HEK293 (cell line): Measurements from ENCODE around the gene FBLN5.

Experiments used
- CTCF ChIA-PET: fragments of 350-600 bp; formaldehyde crosslinking; extraction: SDS; loops from one replicate; lab custom pipeline; 2021; ENCODE audit warnings: antibody characterized with exemption; lab: Yijun Ruan, JAX
- POLR2A ChIA-PET: fragments of 300-600 bp; formaldehyde crosslinking; extraction: SDS; loops from one replicate; lab custom pipeline; 2020; ENCODE audit warnings: antibody characterized with exemption, inconsistent platforms; lab: Yijun Ruan, JAX
- H3K27ac ChIP-seq: fragments of 200-500 bp; sonication (Bioruptor generic); 2 replicates; pipeline ENCODE4 v1.5.1; 2014; ENCODE audit warnings: low read depth, low read length, control low read depth, inconsistent platforms; ENCODE audit errors: extremely low read depth
- H3K36me3 ChIP-seq, 2 experiments: fragments of 200-500 bp in 1 of 2; sonication (Bioruptor generic) in 1 of 2; 1 replicate in 1 of 2; 2 replicates in 1 of 2; pipeline ENCODE4 v1.5.1; 2014 to 2017; ENCODE audit warnings: inconsistent platforms in 2 of 2, low read length in 2 of 2; ENCODE audit not compliant: control insufficient read depth in 2 of 2, insufficient read depth in 1 of 2
- H3K4me1 ChIP-seq: fragments of 200-500 bp; sonication (Bioruptor generic); 2 replicates; pipeline ENCODE4 v1.5.1; 2014; ENCODE audit warnings: mild to moderate bottlenecking, low read length, inconsistent platforms; ENCODE audit not compliant: control insufficient read depth, insufficient read depth
- H3K4me3 ChIP-seq: 2 replicates; pipeline ENCODE4 v1.5.1; 2011; ENCODE audit warnings: low read depth, mild to moderate bottlenecking, control low read depth, low read length, moderate library complexity
- H3K9me3 ChIP-seq: fragments of 200-500 bp; sonication (Bioruptor generic); 2 replicates; pipeline ENCODE4 v1.5.1; 2014; ENCODE audit warnings: low read depth, low read length, inconsistent platforms; ENCODE audit not compliant: control insufficient read depth, insufficient read depth
- HOXD13 ChIP-seq: sonication (generic); formaldehyde crosslinking; IDR thresholded peaks from 2 replicates; pipeline ENCODE4 v1.8.0; 2022; ENCODE audit warnings: missing genetic modification reagents, borderline replicate concordance
- PBX3 ChIP-seq: sonication (generic); formaldehyde crosslinking; IDR thresholded peaks from 2 replicates; pipeline ENCODE4 v1.8.1; 2022; ENCODE audit warnings: mild to moderate bottlenecking, moderate library complexity, missing genetic modification reagents
- SALL2 ChIP-seq: fragments of 450-650 bp; formaldehyde crosslinking; IDR thresholded peaks from 2 replicates; pipeline ENCODE4 v1.5.0; 2017; ENCODE audit warnings: missing biosample characterization, mild to moderate bottlenecking, missing genetic modification characterization, borderline replicate concordance
- ZBTB1 ChIP-seq: fragments of 450-650 bp; formaldehyde crosslinking; IDR thresholded peaks from 2 replicates; pipeline ENCODE4 v1.5.1; 2016; ENCODE audit warnings: missing biosample characterization, missing genetic modification characterization
- ZIC2 ChIP-seq: fragments of 450-650 bp; formaldehyde crosslinking; IDR thresholded peaks from 2 replicates; pipeline ENCODE4 v1.5.1; 2016; ENCODE audit warnings: missing biosample characterization, missing genetic modification characterization
- ZNF24 ChIP-seq: fragments of 450-650 bp; formaldehyde crosslinking; IDR thresholded peaks from 2 replicates; pipeline ENCODE4 v1.5.1; 2016; ENCODE audit warnings: missing biosample characterization, missing genetic modification characterization
- ZNF280C ChIP-seq: fragments of 450-650 bp; formaldehyde crosslinking; IDR thresholded peaks from 2 replicates; pipeline ENCODE4 v1.5.1; 2016; ENCODE audit warnings: missing biosample characterization, missing genetic modification characterization
- ZNF558 ChIP-seq: fragments of 450-650 bp; formaldehyde crosslinking; IDR thresholded peaks from 2 replicates; pipeline ENCODE4 v1.5.1; 2016; ENCODE audit warnings: missing biosample characterization, missing genetic modification characterization
- ZNF610 ChIP-seq: fragments of 450-650 bp; formaldehyde crosslinking; IDR thresholded peaks from 2 replicates; pipeline ENCODE4 v1.5.1; 2016; ENCODE audit warnings: missing biosample characterization, missing genetic modification characterization, borderline replicate concordance
- ZNF658 ChIP-seq: fragments of 450-650 bp; formaldehyde crosslinking; IDR thresholded peaks from 2 replicates; pipeline ENCODE4; 2016; ENCODE audit warnings: missing biosample characterization, missing genetic modification characterization
- ZNF777 ChIP-seq: fragments of 450-650 bp; formaldehyde crosslinking; IDR thresholded peaks from 2 replicates; pipeline ENCODE4 v1.5.1; 2017; ENCODE audit warnings: missing biosample characterization, missing genetic modification characterization, borderline replicate concordance
- ZNF792 ChIP-seq: fragments of 450-650 bp; formaldehyde crosslinking; IDR thresholded peaks from 2 replicates; pipeline ENCODE4 v1.5.1; 2016; ENCODE audit warnings: missing biosample characterization, missing genetic modification characterization
- ZSCAN18 ChIP-seq: fragments of 450-650 bp; formaldehyde crosslinking; IDR thresholded peaks from 2 replicates; pipeline ENCODE4 v1.5.1; 2016; ENCODE audit warnings: missing biosample characterization, missing genetic modification characterization
- TF ChIP-seq, protein P1 (sequence below): fragments of 450-650 bp; formaldehyde crosslinking; conservative IDR thresholded peaks from 2 replicates; pipeline ENCODE4 v1.5.1; 2016; ENCODE audit warnings: low read depth, missing biosample characterization, missing genetic modification characterization

FBLN5 gene

GRCh38 chr14:91835920-91836843, 111.3 kb downstream of the FBLN5 start (continued):
- TF ChIP-seq HOXD13 (CRISPR knock-in tag): no peak
- TF ChIP-seq, protein P1, sequence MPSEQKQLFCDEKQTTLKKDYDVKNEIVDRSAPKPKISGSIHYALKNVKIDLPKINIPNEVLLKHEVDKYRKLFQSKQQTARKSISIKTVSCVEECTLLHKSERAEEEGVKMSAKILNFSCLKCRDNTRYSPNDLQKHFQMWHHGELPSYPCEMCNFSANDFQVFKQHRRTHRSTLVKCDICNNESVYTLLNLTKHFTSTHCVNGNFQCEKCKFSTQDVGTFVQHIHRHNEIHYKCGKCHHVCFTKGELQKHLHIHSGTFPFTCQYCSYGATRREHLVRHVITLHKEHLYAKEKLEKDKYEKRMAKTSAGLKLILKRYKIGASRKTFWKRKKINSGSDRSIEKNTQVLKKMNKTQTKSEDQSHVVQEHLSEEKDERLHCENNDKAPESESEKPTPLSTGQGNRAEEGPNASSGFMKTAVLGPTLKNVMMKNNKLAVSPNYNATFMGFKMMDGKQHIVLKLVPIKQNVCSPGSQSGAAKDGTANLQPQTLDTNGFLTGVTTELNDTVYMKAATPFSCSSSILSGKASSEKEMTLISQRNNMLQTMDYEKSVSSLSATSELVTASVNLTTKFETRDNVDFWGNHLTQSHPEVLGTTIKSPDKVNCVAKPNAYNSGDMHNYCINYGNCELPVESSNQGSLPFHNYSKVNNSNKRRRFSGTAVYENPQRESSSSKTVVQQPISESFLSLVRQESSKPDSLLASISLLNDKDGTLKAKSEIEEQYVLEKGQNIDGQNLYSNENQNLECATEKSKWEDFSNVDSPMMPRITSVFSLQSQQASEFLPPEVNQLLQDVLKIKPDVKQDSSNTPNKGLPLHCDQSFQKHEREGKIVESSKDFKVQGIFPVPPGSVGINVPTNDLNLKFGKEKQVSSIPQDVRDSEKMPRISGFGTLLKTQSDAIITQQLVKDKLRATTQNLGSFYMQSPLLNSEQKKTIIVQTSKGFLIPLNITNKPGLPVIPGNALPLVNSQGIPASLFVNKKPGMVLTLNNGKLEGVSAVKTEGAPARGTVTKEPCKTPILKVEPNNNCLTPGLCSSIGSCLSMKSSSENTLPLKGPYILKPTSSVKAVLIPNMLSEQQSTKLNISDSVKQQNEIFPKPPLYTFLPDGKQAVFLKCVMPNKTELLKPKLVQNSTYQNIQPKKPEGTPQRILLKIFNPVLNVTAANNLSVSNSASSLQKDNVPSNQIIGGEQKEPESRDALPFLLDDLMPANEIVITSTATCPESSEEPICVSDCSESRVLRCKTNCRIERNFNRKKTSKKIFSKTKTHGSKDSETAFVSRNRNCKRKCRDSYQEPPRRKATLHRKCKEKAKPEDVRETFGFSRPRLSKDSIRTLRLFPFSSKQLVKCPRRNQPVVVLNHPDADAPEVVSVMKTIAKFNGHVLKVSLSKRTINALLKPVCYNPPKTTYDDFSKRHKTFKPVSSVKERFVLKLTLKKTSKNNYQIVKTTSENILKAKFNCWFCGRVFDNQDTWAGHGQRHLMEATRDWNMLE (tag by site-specific recombination): no peak
- no peak for TF ChIP-seq PBX3 (CRISPR knock-in tag)
- no peak for TF ChIP-seq ZNF792 (tag by site-specific recombination)
- no peak for TF ChIP-seq ZNF24 (tag by site-specific recombination)
- TF ChIP-seq ZIC2: no peak
- no peak for TF ChIP-seq ZNF610 (tag by site-specific recombination)
- TF ChIP-seq ZSCAN18: no peak
- no peak for TF ChIP-seq ZBTB1 (tag by site-specific recombination)
- TF ChIP-seq ZNF558 (tag by site-specific recombination): no peak
- no peak for TF ChIP-seq ZNF280C (tag by site-specific recombination)
- no peak for TF ChIP-seq ZNF658 (tag by site-specific recombination)

DNA sequence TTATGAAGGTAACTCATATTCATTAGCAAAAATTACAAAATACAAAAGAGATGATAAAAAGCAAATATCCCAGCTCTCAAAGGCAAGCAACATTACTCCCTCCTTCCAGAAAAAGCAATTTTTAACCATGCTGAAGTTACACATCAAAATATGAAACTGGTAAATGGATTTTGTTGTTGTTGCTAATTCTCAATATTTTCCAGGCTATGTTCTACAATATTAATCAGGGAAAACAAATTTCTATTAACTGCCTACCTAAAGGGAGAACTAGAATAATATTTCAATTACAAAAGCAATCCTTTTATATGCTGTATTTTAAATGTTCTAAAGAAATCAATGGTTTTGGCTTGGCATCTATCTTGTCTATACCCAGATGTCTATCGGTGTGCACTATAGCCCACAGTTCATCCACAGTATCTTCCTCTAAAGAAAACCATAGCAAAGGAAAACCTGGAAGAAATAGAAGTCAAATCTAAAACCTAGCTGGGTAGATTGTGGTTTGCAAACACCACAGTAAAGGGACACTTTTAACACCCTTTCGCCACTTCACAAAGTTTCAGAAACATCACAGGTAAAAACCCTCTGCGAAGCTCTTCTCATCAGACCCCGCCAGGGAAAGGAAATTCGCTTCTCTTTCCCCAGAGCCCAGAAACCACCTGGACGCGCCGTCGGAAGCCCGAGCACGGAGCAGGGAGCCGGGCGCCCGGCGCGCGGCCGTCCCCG, 112.1 kb downstream of the FBLN5 start:
- POLR2A ChIA-PET: no interaction called here
- H3K4me3 ChIP-seq: peak overlapping the region; percentile 79
- CTCF ChIA-PET: interaction anchor here (0.9 kb wide), 1 partner anchor 27 kb away, joined by 4 read pairs; no protein-coding TSS in a partner anchor
- peak overlapping the region; percentile 60; the same call in 1 of the 2 replicates for H3K27ac ChIP-seq
- H3K36me3 ChIP-seq: no peaks in the 10 kb centered on the region
- H3K9me3 ChIP-seq: no peaks in the 10 kb centered on the region
- peaks cover 17% of the 10 kb centered on the region for H3K4me1 ChIP-seq
- 0 out of 2 replicates have a peak, but pooled peaks have one; percentile 71 for TF ChIP-seq ZNF777 (tag by site-specific recombination)
- TF ChIP-seq SALL2: no peak
